Suprapubic skin (tissue), 3 donors: Measurements from ENCODE around the gene CBLB.

Experiments
- POLR2A ChIP-seq, 2 donors: fragments of 450-650 bp; IDR thresholded peaks; one replicate each; pipeline ENCODE4 v1.6.1; 2017; ENCODE audit warnings: antibody characterized with exemption in 2 of 2, mild to moderate bottlenecking in 2 of 2, moderate library complexity in 2 of 2
- TF ChIP-seq, protein P1 (sequence below), 2 donors: fragments of 200-600 bp in 1 of 2; fragments of 450-650 bp in 1 of 2; sonication (generic) in 1 of 2; IDR thresholded peaks; one replicate each; pipeline ENCODE4 v1.5.1; 2016 to 2019; ENCODE audit warnings: antibody characterized with exemption in 2 of 2, mild to moderate bottlenecking in 1 of 2, moderate library complexity in 1 of 2

DNA sequence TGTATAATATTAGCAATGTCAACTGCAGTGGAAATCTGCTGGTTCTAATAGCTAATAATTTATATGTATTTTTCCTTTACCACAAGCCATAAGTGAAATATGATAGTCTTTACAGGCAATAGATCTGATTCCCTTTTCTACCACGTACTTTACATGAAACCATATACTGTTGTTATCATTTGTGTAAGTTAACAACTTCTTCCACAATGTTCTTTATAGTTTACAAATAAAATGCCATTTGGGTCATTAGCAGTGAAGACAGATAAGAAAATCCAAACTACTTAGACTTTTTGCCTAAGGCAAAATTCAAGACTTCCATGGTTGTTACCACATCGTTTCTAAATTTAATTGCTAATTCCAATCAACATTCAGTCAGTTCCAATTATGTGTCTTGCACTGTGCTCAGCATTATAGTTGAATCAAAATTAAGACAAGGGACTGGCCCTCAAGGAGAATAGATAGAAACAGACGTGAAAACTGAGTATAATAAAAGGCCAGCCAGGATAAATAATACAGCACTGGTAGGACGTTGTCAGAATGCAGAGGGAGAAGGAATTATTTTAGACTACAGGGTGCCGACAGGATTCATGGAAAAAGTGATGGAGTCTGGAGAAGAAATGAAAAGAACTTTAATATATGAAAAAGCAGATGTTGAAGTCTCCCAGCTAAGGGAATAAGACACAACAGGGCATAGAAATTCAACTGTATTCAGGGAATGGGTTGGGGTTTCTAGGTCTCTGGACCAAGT is 252.3 kb downstream of the CBLB start:
- TF ChIP-seq, protein P1, sequence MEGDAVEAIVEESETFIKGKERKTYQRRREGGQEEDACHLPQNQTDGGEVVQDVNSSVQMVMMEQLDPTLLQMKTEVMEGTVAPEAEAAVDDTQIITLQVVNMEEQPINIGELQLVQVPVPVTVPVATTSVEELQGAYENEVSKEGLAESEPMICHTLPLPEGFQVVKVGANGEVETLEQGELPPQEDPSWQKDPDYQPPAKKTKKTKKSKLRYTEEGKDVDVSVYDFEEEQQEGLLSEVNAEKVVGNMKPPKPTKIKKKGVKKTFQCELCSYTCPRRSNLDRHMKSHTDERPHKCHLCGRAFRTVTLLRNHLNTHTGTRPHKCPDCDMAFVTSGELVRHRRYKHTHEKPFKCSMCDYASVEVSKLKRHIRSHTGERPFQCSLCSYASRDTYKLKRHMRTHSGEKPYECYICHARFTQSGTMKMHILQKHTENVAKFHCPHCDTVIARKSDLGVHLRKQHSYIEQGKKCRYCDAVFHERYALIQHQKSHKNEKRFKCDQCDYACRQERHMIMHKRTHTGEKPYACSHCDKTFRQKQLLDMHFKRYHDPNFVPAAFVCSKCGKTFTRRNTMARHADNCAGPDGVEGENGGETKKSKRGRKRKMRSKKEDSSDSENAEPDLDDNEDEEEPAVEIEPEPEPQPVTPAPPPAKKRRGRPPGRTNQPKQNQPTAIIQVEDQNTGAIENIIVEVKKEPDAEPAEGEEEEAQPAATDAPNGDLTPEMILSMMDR (IDR thresholded peaks at IDR 0.05) = no peak
- TF ChIP-seq POLR2A (IDR thresholded peaks at IDR 0.05) = no peak
